ENCODE measurements around the gene KCNJ16.

GRCh38 chr17:70123193-70123592, 48.2 kb downstream of the KCNJ16 start:
- no peak for TF ChIP-seq POLR2A (IDR thresholded peaks at IDR 0.05; ENCODE audit: low read depth, low read length)
- no peak for TF ChIP-seq POLR2AphosphoS5 (IDR thresholded peaks at IDR 0.05; ENCODE audit: low read depth, low read length)
- no peak for TF ChIP-seq TAF1 (IDR thresholded peaks at IDR 0.05; ENCODE audit: low read depth, low read length)
- no peak for TF ChIP-seq POU2F2 (IDR thresholded peaks at IDR 0.05; ENCODE audit: low read depth, low read length)
- no peak for TF ChIP-seq SPI1 (IDR thresholded peaks at IDR 0.05; ENCODE audit: low read depth, low read length)
- TF ChIP-seq PAX5 (IDR thresholded peaks at IDR 0.05; ENCODE audit: insufficient read depth, low read length, severe bottlenecking) = no peak

All from GM12891 (cell line).